Osteocyte (in vitro differentiated cells): Measurements from ENCODE around the gene AUP1. TPM values are rescaled to one million over a fixed set of nuclear protein-coding genes. Genes with fewer than 3 reads are reported as not detected.
A peak's percentile ranks its signal among the peaks of the same experiment; 100 is the strongest.

ENCODE experiments used
- DNase-seq: peaks from one replicate; pipeline ENCODE4 v3.0.0; 2021; ENCODE audit warnings: mixed read lengths; ENCODE audit not compliant: unreplicated experiment; ENCODE audit errors: extremely low spot score
- H3K27ac Mint-ChIP-seq: one replicate; pipeline ENCODE4 v1.8.0; 2021; ENCODE audit warnings: mild to moderate bottlenecking, mixed read lengths; ENCODE audit not compliant: unreplicated experiment
- H3K27me3 Mint-ChIP-seq: one replicate; pipeline ENCODE4 v1.8.0; 2021; ENCODE audit warnings: mixed read lengths; ENCODE audit not compliant: unreplicated experiment
- H3K36me3 Mint-ChIP-seq: one replicate; pipeline ENCODE4 v1.8.0; 2021; ENCODE audit warnings: mixed read lengths; ENCODE audit not compliant: unreplicated experiment
- H3K4me1 Mint-ChIP-seq: one replicate; pipeline ENCODE4 v1.8.0; 2021; ENCODE audit warnings: mixed read lengths; ENCODE audit not compliant: unreplicated experiment
- H3K4me3 Mint-ChIP-seq: one replicate; pipeline ENCODE4 v1.8.0; 2021; ENCODE audit warnings: mild to moderate bottlenecking, moderate library complexity, mixed read lengths; ENCODE audit not compliant: unreplicated experiment
- H3K9me3 Mint-ChIP-seq: one replicate; pipeline ENCODE4 v1.8.0; 2021; ENCODE audit warnings: mixed read lengths; ENCODE audit not compliant: unreplicated experiment
- CTCF ChIP-seq: fragments of 200-600 bp; sonication (generic); IDR thresholded peaks from 2 replicates; pipeline ENCODE4 v1.5.0; 2021; ENCODE audit warnings: antibody characterized with exemption, mild to moderate bottlenecking, moderate library complexity
- total RNA-seq: library from RNA; stranded (reverse); gene quantifications from 2 replicates; pipeline ENCODE4 v1.2.1, GENCODE V29; 2021

The AUP1 gene
- total RNA-seq, 1 donor from 2014 or later, result 96.3 TPM

GRCh38 chr2:74515981-74516633 lies 13.4 kb downstream of the AUP1 start:
- Mint-ChIP-seq H3K9me3 (no peaks in the 10 kb centered on the region), H3K27me3 (peaks cover 80% of the 10 kb centered on the region), H3K4me3 (peak overlapping the region; percentile 29), H3K36me3 (no peaks in the 10 kb centered on the region), H3K27ac (no peak overlapping the region), H3K4me1 (peaks cover 11% of the 10 kb centered on the region)
- DNase-seq, result no peak
- TF ChIP-seq CTCF, result no peak

- Mint-ChIP-seq H3K4me3 (peak overlapping the region; percentile 29), H3K9me3 (no peaks in the 10 kb centered on the region), H3K36me3 (no peaks in the 10 kb centered on the region), H3K4me1 (peaks cover 11% of the 10 kb centered on the region), H3K27ac (no peak overlapping the region), H3K27me3 (peaks cover 80% of the 10 kb centered on the region)
- TF ChIP-seq CTCF, result no peak
- DNase-seq, result no peak
Observed at GRCh38 chr2:74515271-74515980, 14.1 kb downstream of the AUP1 start.

- Mint-ChIP-seq H3K27me3 (peaks cover 80% of the 10 kb centered on the region), H3K4me3 (no peak within 1 kb of the TSS), H3K36me3 (peaks cover 3% of the 10 kb centered on the region), H3K27ac (no peak within 1 kb of the TSS), H3K4me1 (peaks cover 11% of the 10 kb centered on the region), H3K9me3 (no peaks in the 10 kb centered on the region)
- DNase-seq, result no peak
- TF ChIP-seq CTCF, result no peak
Observed at GRCh38 chr2:74514368-74515270, 14.9 kb downstream of the AUP1 start, which contains the start of gene TLX2. Gene TLX2 (plus strand): TSS chr2:74514450. CDS start chr2:74514807, 357 bp downstream.

- Mint-ChIP-seq H3K4me1 (peaks cover 11% of the 10 kb centered on the region), H3K4me3 (no peak overlapping the region), H3K9me3 (no peaks in the 10 kb centered on the region), H3K36me3 (peaks cover 4% of the 10 kb centered on the region), H3K27me3 (peaks cover 73% of the 10 kb centered on the region), H3K27ac (no peak overlapping the region)
- TF ChIP-seq CTCF, result no peak
- DNase-seq, result no peak
Observed at GRCh38 chr2:74513605-74514367, 15.7 kb downstream of the AUP1 start.
